GM23248 (cell line): ENCODE results near the gene ZGPAT. TPM values are rescaled to one million over a fixed set of nuclear protein-coding genes. Genes with fewer than 3 reads are reported as not detected.

Experiments
- DNase-seq: peaks from one replicate; pipeline ENCODE4 v3.0.0-alpha.2; 2015
- H2AFZ ChIP-seq: fragments of 200-600 bp; sonication (generic); 2 replicates; pipeline ENCODE4 v1.6.1; 2016; ENCODE audit warnings: antibody characterized with exemption
- H3F3A ChIP-seq: fragments of 200-600 bp; sonication (generic); 2 replicates; pipeline ENCODE4 v1.6.1; 2016; ENCODE audit warnings: mild to moderate bottlenecking, antibody characterized with exemption, mixed run types; ENCODE audit not compliant: insufficient read depth
- H3K27ac ChIP-seq: fragments of 200-600 bp; sonication (generic); 2 replicates; pipeline ENCODE4 v1.5.1; 2016; ENCODE audit warnings: mild to moderate bottlenecking
- H3K27me3 ChIP-seq: fragments of 200-600 bp; sonication (generic); replicated peaks from 2 replicates; pipeline ENCODE4 v1.6.1; 2016; ENCODE audit warnings: mild to moderate bottlenecking; ENCODE audit not compliant: insufficient read depth
- H3K36me3 ChIP-seq: fragments of 200-600 bp; sonication (generic); 2 replicates; pipeline ENCODE4 v1.6.1; 2016; ENCODE audit warnings: low read depth, mild to moderate bottlenecking
- H3K4me1 ChIP-seq: fragments of 200-600 bp; sonication (generic); 2 replicates; pipeline ENCODE4 v1.6.1; 2016; ENCODE audit warnings: mild to moderate bottlenecking; ENCODE audit not compliant: insufficient read depth
- H3K4me2 ChIP-seq: fragments of 200-600 bp; sonication (generic); one replicate; pipeline ENCODE4 v1.6.1; 2016; ENCODE audit warnings: mild to moderate bottlenecking; ENCODE audit not compliant: unreplicated experiment
- H3K4me3 ChIP-seq: fragments of 200-600 bp; sonication (generic); 2 replicates; pipeline ENCODE4 v1.5.1; 2016; ENCODE audit warnings: mild to moderate bottlenecking
- H3K79me2 ChIP-seq: fragments of 200-600 bp; sonication (generic); 2 replicates; pipeline ENCODE4 v1.6.1; 2016; ENCODE audit warnings: mild to moderate bottlenecking; ENCODE audit not compliant: insufficient read depth
- H3K9ac ChIP-seq: fragments of 200-600 bp; sonication (generic); 2 replicates; pipeline ENCODE4 v1.6.1; 2016; ENCODE audit warnings: mild to moderate bottlenecking
- H3K9me2 ChIP-seq: fragments of 200-600 bp; sonication (generic); 2 replicates; pipeline ENCODE4 v1.6.1; 2016; ENCODE audit warnings: mixed run types, mild to moderate bottlenecking, moderate library complexity; ENCODE audit not compliant: insufficient read depth
- H3K9me3 ChIP-seq: fragments of 200-600 bp; sonication (generic); one replicate; pipeline ENCODE4 v1.6.1; 2017; ENCODE audit warnings: low read depth
- H4K20me1 ChIP-seq: fragments of 200-600 bp; sonication (generic); 2 replicates; pipeline ENCODE4 v1.6.0; 2016; ENCODE audit not compliant: insufficient read depth
- EZH2 ChIP-seq: fragments of 200-600 bp; sonication (generic); IDR thresholded peaks from 2 replicates; pipeline ENCODE4 v1.6.1; 2018; ENCODE audit warnings: antibody characterized with exemption, mild to moderate bottlenecking; ENCODE audit not compliant: insufficient read depth, poor library complexity, severe bottlenecking
- EZH2phosphoT487 ChIP-seq: fragments of 200-600 bp; sonication (generic); IDR thresholded peaks from 2 replicates; pipeline ENCODE4 v1.6.1; 2018; ENCODE audit warnings: antibody characterized with exemption, moderate library complexity, mild to moderate bottlenecking, low read depth; ENCODE audit not compliant: insufficient read depth
- WGBS, 2 experiments: methylation state at CpG; one replicate each; pipeline ENCODE4 v1.1.6; 2015 to 2017; ENCODE audit warnings: low lambda C conversion rate in 2 of 2, low coverage in 1 of 2; ENCODE audit errors: missing lambda C conversion rate in 2 of 2; 5-methylcytosine and 5-hydroxymethylcytosine counted together
- in situ Hi-C: fragments of 300-500 bp; cut with MboI; formaldehyde crosslinking; loops from 2 replicates; pipeline ENCODE4 v1.15.0; 2020
- polyA plus RNA-seq: library from polyadenylated mRNA; unstranded; fragments of >200 nt; fragmentation: Nextera tagmentation; extraction: Ambion mirVana; gene quantifications from 2 replicates; pipeline ENCODE4 v1.2.1, GENCODE V29; 2016
- total RNA-seq: library from RNA; depleted of rRNA; stranded (reverse); fragments of >200 nt; shearing (Covaris generic); gene quantifications from 2 replicates; pipeline ENCODE4 v1.2.3, GENCODE V29; 2014

The ZGPAT gene
- total and polyA plus RNA-seq, 2 experiments from 2014 or later = 22.7 to 28.5 TPM

GRCh38 chr20:63745424-63745805, 37.6 kb downstream of the ZGPAT start:
- Histone ChIP-seq H3K4me1 (peaks cover 7% of the 10 kb centered on the region; the same call in 1 of the 2 replicates), H3F3A (peaks cover 12% of the 10 kb centered on the region; the same call in 1 of the 2 replicates), H3K9me2 (no peaks in the 10 kb centered on the region), H3K9me3 (no peaks in the 10 kb centered on the region), H3K27ac (no peak overlapping the region), H4K20me1 (no peaks in the 10 kb centered on the region), H3K36me3 (0 out of 2 replicates have a peak, but pooled peaks cover 8% of the 10 kb centered on the region), H3K4me2 (no peak overlapping the region), H3K79me2 (no peaks in the 10 kb centered on the region), H3K4me3 (no peak overlapping the region), H3K27me3 (no peaks in the 10 kb centered on the region), H2AFZ (no peak overlapping the region), H3K9ac (no peak overlapping the region)
- in situ Hi-C loops = no loop called here
- no peak for DNase-seq
- TF ChIP-seq EZH2phosphoT487 (no peak), EZH2 (no peak)
- 70 to 73% methylated on average over 12 to 15 of the region's 15 CpGs for WGBS, 2 experiments

GRCh38 chr20:63745961-63746731, 38.3 kb downstream of the ZGPAT start:
- in situ Hi-C loops = no loop called here
- no peak for TF ChIP-seq EZH2
- TF ChIP-seq EZH2phosphoT487 = no peak
- Histone ChIP-seq H3K27ac (no peak overlapping the region), H3K4me1 (peaks cover 7% of the 10 kb centered on the region; the same call in 1 of the 2 replicates), H3K9ac (no peak overlapping the region), H4K20me1 (no peaks in the 10 kb centered on the region), H3K9me2 (no peaks in the 10 kb centered on the region), H3K4me2 (no peak overlapping the region), H3K27me3 (no peaks in the 10 kb centered on the region), H2AFZ (no peak overlapping the region), H3F3A (peaks cover 12% of the 10 kb centered on the region; the same call in 1 of the 2 replicates), H3K9me3 (no peaks in the 10 kb centered on the region), H3K4me3 (no peak overlapping the region), H3K36me3 (0 out of 2 replicates have a peak, but pooled peaks cover 8% of the 10 kb centered on the region), H3K79me2 (no peaks in the 10 kb centered on the region)
- no peak for DNase-seq
- WGBS, 2 experiments = 90 to 93% methylated on average over 19 to 26 of the region's 26 CpGs

- TF ChIP-seq EZH2 (no peak), EZH2phosphoT487 (no peak)
- Histone ChIP-seq H2AFZ (no peak overlapping the region), H3K4me1 (no peaks in the 10 kb centered on the region), H3K4me3 (no peak overlapping the region), H3K27ac (no peak overlapping the region), H3K9me2 (no peaks in the 10 kb centered on the region), H3F3A (peaks cover 12% of the 10 kb centered on the region; the same call in 1 of the 2 replicates), H3K4me2 (no peak overlapping the region), H3K36me3 (0 out of 2 replicates have a peak, but pooled peaks cover 8% of the 10 kb centered on the region), H4K20me1 (no peaks in the 10 kb centered on the region), H3K9me3 (no peaks in the 10 kb centered on the region), H3K9ac (no peak overlapping the region), H3K79me2 (no peaks in the 10 kb centered on the region), H3K27me3 (no peaks in the 10 kb centered on the region)
- no peak for DNase-seq
- in situ Hi-C loops = no loop called here
- 95 to 97% methylated on average over 27 to 42 of the region's 47 CpGs for WGBS, 2 experiments
Measured at GRCh38 chr20:63746751-63747315, 39.0 kb downstream of the ZGPAT start.

GRCh38 chr20:63747622-63748069, 39.8 kb downstream of the ZGPAT start:
- Histone ChIP-seq H2AFZ (no peak overlapping the region), H3K9me2 (no peaks in the 10 kb centered on the region), H3K9me3 (no peaks in the 10 kb centered on the region), H3K4me2 (no peak overlapping the region), H3K4me3 (no peak overlapping the region), H3K9ac (no peak overlapping the region), H3K4me1 (no peaks in the 10 kb centered on the region), H3F3A (peaks cover 12% of the 10 kb centered on the region; the same call in 1 of the 2 replicates), H4K20me1 (no peaks in the 10 kb centered on the region), H3K36me3 (0 out of 2 replicates have a peak, but pooled peaks cover 8% of the 10 kb centered on the region), H3K79me2 (no peaks in the 10 kb centered on the region), H3K27me3 (no peaks in the 10 kb centered on the region), H3K27ac (no peak overlapping the region)
- WGBS, 2 experiments = 71 to 80% methylated on average over 7 to 12 of the region's 13 CpGs
- DNase-seq = no peak
- in situ Hi-C loops = no loop called here
- no peak for TF ChIP-seq EZH2
- TF ChIP-seq EZH2phosphoT487 = no peak
